DND-41 (cell line): ENCODE data around the gene MMP20.

ENCODE experiments used
- ATAC-seq: fragments of 200-7000 bp; cut with Tn5 transposase; 3 replicates; pipeline ENCODE4 v1.9.1; 2021; ENCODE audit warnings: low read depth; ENCODE audit not compliant: insufficient read depth
- DNase-seq: peaks from one replicate; pipeline ENCODE4 v3.0.0-alpha.2; 2020
- H2AFZ ChIP-seq: 2 replicates; pipeline ENCODE4 v1.6.0; 2012; ENCODE audit warnings: low read depth, low read length
- H3K27ac ChIP-seq: 2 replicates; pipeline ENCODE4 v1.5.1; 2012; ENCODE audit warnings: low read length, inconsistent platforms
- H3K27me3 ChIP-seq: fragments of 200-600 bp; sonication (generic); 2 replicates; pipeline ENCODE4 v1.6.0; 2012; ENCODE audit warnings: low read length, mild to moderate bottlenecking, inconsistent platforms; ENCODE audit not compliant: insufficient read depth, poor library complexity
- H3K36me3 ChIP-seq: 2 replicates; pipeline ENCODE4 v1.5.1; 2012; ENCODE audit warnings: low read length, inconsistent platforms; ENCODE audit not compliant: insufficient read depth
- H3K4me1 ChIP-seq: 2 replicates; pipeline ENCODE4 v1.5.1; 2012; ENCODE audit warnings: mild to moderate bottlenecking, low read length; ENCODE audit not compliant: insufficient read depth
- H3K4me2 ChIP-seq: 2 replicates; pipeline ENCODE4 v1.6.0; 2012; ENCODE audit warnings: mild to moderate bottlenecking, moderate library complexity, low read length, inconsistent platforms; ENCODE audit not compliant: insufficient read depth
- H3K4me3 ChIP-seq, 2 experiments: fragments of 200-600 bp in 1 of 2; shearing (Covaris generic) in 1 of 2; 2 replicates each; pipeline ENCODE4 v1.5.1; 2012 to 2016; ENCODE audit warnings: inconsistent platforms in 2 of 2, low read length in 2 of 2, mild to moderate bottlenecking in 2 of 2, low read depth in 1 of 2, moderate library complexity in 1 of 2
- H3K79me2 ChIP-seq: 2 replicates; pipeline ENCODE4 v1.6.0; 2012; ENCODE audit warnings: low read length, inconsistent platforms; ENCODE audit not compliant: insufficient read depth
- H3K9ac ChIP-seq: 2 replicates; pipeline ENCODE4 v1.6.0; 2012; ENCODE audit warnings: low read depth, mild to moderate bottlenecking, inconsistent platforms, low read length, moderate library complexity
- H3K9me3 ChIP-seq: 2 replicates; pipeline ENCODE4 v1.5.1; 2012; ENCODE audit warnings: low read length, moderate library complexity, mild to moderate bottlenecking, inconsistent platforms; ENCODE audit not compliant: insufficient read depth, severe bottlenecking
- H4K20me1 ChIP-seq: 2 replicates; pipeline ENCODE4 v1.6.0; 2012; ENCODE audit warnings: low read length; ENCODE audit not compliant: insufficient read depth
- EZH2 ChIP-seq: IDR thresholded peaks from 3 replicates; pipeline ENCODE4 v1.6.1; 2012; ENCODE audit warnings: borderline replicate concordance, low read depth, mild to moderate bottlenecking, moderate library complexity, low read length, inconsistent platforms; ENCODE audit not compliant: severe bottlenecking
- TF ChIP-seq, protein P1 (sequence below): IDR thresholded peaks from 2 replicates; pipeline ENCODE4 v1.5.1; 2012; ENCODE audit warnings: borderline replicate concordance, low read length, moderate library complexity, mild to moderate bottlenecking; ENCODE audit not compliant: poor library complexity, severe bottlenecking; ENCODE audit errors: extremely low read depth

Gene MMP20

DNA sequence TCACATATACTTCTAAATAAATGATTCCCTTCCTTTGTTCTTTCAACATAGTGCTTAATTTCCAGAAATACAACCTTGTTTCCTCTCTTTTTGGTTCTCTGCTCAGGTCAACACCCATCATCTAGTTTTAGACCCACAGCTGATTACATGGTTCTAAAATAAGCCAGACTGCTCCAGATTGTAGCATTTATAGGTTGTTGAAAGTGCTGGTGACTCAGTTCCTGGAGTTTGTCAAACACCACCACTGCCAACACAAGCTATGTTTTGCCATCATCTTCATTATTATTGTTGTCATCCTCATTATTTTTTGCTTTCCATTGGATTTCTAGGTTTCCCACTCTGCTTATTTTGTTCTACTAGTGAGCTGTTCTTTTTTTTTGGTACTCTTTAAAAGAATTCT lies 22.3 kb upstream of the MMP20 start:
- Histone ChIP-seq H3K9me3 (no peaks in the 10 kb centered on the region), H3K4me2 (no peak overlapping the region), H3K9ac (no peak overlapping the region), H4K20me1 (no peaks in the 10 kb centered on the region), H3K27me3 (no peaks in the 10 kb centered on the region), H2AFZ (no peak overlapping the region), H3K4me1 (no peaks in the 10 kb centered on the region), H3K36me3 (no peaks in the 10 kb centered on the region), H3K27ac (no peak overlapping the region), H3K79me2 (no peaks in the 10 kb centered on the region), H3K4me3 (no peak overlapping the region)
- ATAC-seq (no peak), DNase-seq (no peak)
- TF ChIP-seq EZH2, result no peak
- TF ChIP-seq, protein P1, sequence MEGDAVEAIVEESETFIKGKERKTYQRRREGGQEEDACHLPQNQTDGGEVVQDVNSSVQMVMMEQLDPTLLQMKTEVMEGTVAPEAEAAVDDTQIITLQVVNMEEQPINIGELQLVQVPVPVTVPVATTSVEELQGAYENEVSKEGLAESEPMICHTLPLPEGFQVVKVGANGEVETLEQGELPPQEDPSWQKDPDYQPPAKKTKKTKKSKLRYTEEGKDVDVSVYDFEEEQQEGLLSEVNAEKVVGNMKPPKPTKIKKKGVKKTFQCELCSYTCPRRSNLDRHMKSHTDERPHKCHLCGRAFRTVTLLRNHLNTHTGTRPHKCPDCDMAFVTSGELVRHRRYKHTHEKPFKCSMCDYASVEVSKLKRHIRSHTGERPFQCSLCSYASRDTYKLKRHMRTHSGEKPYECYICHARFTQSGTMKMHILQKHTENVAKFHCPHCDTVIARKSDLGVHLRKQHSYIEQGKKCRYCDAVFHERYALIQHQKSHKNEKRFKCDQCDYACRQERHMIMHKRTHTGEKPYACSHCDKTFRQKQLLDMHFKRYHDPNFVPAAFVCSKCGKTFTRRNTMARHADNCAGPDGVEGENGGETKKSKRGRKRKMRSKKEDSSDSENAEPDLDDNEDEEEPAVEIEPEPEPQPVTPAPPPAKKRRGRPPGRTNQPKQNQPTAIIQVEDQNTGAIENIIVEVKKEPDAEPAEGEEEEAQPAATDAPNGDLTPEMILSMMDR, result no peak

DNA sequence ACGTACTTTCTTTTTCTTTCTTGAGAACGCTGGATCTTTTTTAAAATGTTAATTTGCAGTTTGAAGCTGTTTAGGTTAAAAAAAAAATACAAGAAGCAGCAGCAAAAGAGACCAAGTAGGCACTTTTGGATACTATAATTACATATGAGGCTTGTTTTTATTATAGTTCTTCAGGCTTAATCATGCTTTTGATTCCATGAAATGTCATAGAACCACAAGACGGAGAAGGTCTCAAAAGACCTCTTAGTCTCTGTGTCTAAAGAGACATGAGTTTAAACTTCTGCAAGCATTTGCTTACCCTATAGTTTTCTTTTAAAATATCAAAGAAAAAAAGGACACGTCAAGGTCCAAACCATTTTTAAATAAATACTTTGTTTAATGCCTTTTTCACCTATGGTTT lies 18.8 kb upstream of the MMP20 start:
- H3K4me3 ChIP-seq, result no peak overlapping the region
- H3K36me3 ChIP-seq, result no peaks in the 10 kb centered on the region
- peaks cover 4% of the 10 kb centered on the region for H3K27me3 ChIP-seq
- no peak overlapping the region for H3K4me2 ChIP-seq
- no peaks in the 10 kb centered on the region for H3K9me3 ChIP-seq
- no peak for ATAC-seq
- TF ChIP-seq, protein P1, result no peak
- no peak for TF ChIP-seq EZH2
- H3K79me2 ChIP-seq, result no peaks in the 10 kb centered on the region
- H3K9ac ChIP-seq, result no peak overlapping the region
- H3K27ac ChIP-seq, result no peak overlapping the region
- DNase-seq, result no peak
- H4K20me1 ChIP-seq, result no peaks in the 10 kb centered on the region
- H3K4me1 ChIP-seq, result no peaks in the 10 kb centered on the region
- no peak overlapping the region for H2AFZ ChIP-seq

DNA sequence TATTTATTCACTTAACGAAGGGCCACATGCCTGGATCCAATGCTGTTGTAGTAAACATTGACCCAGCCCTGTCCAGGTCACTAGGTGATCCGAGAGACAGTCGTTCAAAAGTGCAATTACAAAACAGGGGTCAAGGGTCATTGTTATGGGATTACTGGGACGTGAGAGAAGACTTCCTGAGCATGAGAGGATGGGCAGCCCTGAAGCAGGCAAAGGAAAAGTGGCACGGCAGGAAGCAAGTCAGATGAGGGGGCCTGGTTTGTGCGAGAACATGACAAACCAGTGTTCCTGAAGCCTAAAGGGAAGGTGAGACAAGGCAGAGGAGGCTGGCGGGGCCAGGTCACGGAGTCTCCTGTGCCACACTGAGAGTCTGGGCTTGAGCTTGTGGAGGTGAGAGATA lies 15.8 kb upstream of the MMP20 start:
- Histone ChIP-seq H3K36me3 (no peaks in the 10 kb centered on the region), H3K4me2 (no peak overlapping the region), H3K27ac (no peak overlapping the region), H3K9ac (no peak overlapping the region), H3K4me3 (no peak overlapping the region), H3K27me3 (peaks cover 7% of the 10 kb centered on the region), H4K20me1 (no peaks in the 10 kb centered on the region), H3K9me3 (no peaks in the 10 kb centered on the region), H2AFZ (no peak overlapping the region), H3K4me1 (no peaks in the 10 kb centered on the region), H3K79me2 (no peaks in the 10 kb centered on the region)
- TF ChIP-seq, protein P1, result no peak
- no peak for TF ChIP-seq EZH2
- ATAC-seq, result no peak
- DNase-seq, result no peak

DNA sequence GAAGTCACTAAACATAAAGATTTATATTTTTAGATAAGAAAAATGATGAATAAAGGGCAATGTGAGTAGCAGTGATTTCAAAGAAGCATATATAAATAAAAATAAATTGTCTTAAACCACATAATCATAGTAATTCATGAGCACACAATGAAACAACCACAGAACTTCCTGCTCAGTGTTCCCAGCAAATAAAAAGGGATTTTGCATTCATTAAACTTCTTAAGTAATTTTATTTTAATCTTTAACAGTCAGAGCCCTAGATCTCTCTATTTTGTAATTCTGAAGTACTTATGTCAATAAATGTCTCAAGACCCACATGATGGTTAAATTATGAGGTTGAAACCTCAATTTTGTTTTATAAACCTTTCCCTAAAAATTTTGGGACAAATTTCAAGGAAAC lies 14.5 kb upstream of the MMP20 start:
- no peaks in the 10 kb centered on the region for H3K9me3 ChIP-seq
- H3K4me2 ChIP-seq, result no peak overlapping the region
- H3K27ac ChIP-seq, result no peak overlapping the region
- no peaks in the 10 kb centered on the region for H4K20me1 ChIP-seq
- H3K4me3 ChIP-seq, result no peak overlapping the region
- H3K79me2 ChIP-seq, result no peaks in the 10 kb centered on the region
- no peaks in the 10 kb centered on the region for H3K4me1 ChIP-seq
- no peaks in the 10 kb centered on the region for H3K36me3 ChIP-seq
- DNase-seq (no peak), ATAC-seq (no peak)
- H3K9ac ChIP-seq, result no peak overlapping the region
- H2AFZ ChIP-seq, result no peak overlapping the region
- TF ChIP-seq, protein P1, result no peak
- TF ChIP-seq EZH2, result no peak
- peaks cover 7% of the 10 kb centered on the region for H3K27me3 ChIP-seq
